SK-N-MC (cell line): ENCODE measurements around the gene FANCC.

Experiments used
- EZH2 ChIP-seq: fragments of 200-600 bp; sonication (generic); IDR thresholded peaks from one replicate; pipeline ENCODE4 v1.6.1; 2017; ENCODE audit warnings: antibody characterized with exemption
- POLR2AphosphoS5 ChIP-seq: IDR thresholded peaks from 2 replicates; pipeline ENCODE4 v1.6.1; 2012; ENCODE audit warnings: mild to moderate bottlenecking, low read depth, low read length, borderline replicate concordance

GRCh38 chr9:95058795-95059386, 258.6 kb downstream of the FANCC start:
- TF ChIP-seq POLR2AphosphoS5, result no peak
- no peak for TF ChIP-seq EZH2
